BE2C (cell line): ENCODE measurements around the gene VMA21.

Experiments used
- DNase-seq: peaks from one replicate; pipeline ENCODE4 v3.0.0-alpha.2; 2020
- H3K27me3 ChIP-seq: fragments of 250-450 bp; sonication (Bioruptor Pico); 2 replicates; pipeline ENCODE4 v1.5.1; 2020; ENCODE audit warnings: mild to moderate bottlenecking
- H3K36me3 ChIP-seq: fragments of 250-450 bp; sonication (Bioruptor Pico); 2 replicates; pipeline ENCODE4 v1.5.1; 2020; ENCODE audit warnings: mild to moderate bottlenecking
- H3K4me1 ChIP-seq: fragments of 250-450 bp; sonication (Bioruptor Pico); 2 replicates; pipeline ENCODE4 v1.5.1; 2020
- H3K4me3 ChIP-seq: 2 replicates; pipeline ENCODE4 v1.5.1; 2011; ENCODE audit warnings: low read depth, low read length
- H3K9me3 ChIP-seq: fragments of 250-450 bp; sonication (Bioruptor Pico); 2 replicates; pipeline ENCODE4 v1.5.1; 2020
- TF ChIP-seq, protein P1 (sequence below): IDR thresholded peaks from 2 replicates; pipeline ENCODE4 v1.5.1; 2012; ENCODE audit warnings: mild to moderate bottlenecking, low read depth, low read length

Gene VMA21

DNA sequence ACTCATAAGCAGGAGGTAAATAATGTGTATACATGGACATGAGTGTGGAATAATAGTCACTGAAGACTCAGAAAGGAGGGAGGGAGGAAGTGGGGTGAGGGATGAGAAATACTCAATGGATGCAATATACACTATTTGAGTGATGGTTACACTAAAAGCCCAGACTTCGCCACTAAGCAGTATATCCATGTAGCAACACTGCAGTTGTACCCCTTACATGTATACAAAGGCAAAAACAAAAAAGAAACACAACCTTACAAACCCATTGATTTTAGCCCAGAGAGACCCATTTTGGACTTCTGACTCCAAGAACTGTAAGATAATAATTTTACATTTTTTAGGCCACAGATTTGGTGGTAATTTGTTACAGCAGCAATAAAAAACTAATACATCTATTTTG, 51.5 kb downstream of the VMA21 start:
- no peak for DNase-seq
- TF ChIP-seq, protein P1, sequence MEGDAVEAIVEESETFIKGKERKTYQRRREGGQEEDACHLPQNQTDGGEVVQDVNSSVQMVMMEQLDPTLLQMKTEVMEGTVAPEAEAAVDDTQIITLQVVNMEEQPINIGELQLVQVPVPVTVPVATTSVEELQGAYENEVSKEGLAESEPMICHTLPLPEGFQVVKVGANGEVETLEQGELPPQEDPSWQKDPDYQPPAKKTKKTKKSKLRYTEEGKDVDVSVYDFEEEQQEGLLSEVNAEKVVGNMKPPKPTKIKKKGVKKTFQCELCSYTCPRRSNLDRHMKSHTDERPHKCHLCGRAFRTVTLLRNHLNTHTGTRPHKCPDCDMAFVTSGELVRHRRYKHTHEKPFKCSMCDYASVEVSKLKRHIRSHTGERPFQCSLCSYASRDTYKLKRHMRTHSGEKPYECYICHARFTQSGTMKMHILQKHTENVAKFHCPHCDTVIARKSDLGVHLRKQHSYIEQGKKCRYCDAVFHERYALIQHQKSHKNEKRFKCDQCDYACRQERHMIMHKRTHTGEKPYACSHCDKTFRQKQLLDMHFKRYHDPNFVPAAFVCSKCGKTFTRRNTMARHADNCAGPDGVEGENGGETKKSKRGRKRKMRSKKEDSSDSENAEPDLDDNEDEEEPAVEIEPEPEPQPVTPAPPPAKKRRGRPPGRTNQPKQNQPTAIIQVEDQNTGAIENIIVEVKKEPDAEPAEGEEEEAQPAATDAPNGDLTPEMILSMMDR, result no peak
- Histone ChIP-seq H3K36me3 (no peaks in the 10 kb centered on the region), H3K4me3 (no peak overlapping the region), H3K9me3 (no peaks in the 10 kb centered on the region), H3K27me3 (no peaks in the 10 kb centered on the region), H3K4me1 (no peaks in the 10 kb centered on the region)

DNA sequence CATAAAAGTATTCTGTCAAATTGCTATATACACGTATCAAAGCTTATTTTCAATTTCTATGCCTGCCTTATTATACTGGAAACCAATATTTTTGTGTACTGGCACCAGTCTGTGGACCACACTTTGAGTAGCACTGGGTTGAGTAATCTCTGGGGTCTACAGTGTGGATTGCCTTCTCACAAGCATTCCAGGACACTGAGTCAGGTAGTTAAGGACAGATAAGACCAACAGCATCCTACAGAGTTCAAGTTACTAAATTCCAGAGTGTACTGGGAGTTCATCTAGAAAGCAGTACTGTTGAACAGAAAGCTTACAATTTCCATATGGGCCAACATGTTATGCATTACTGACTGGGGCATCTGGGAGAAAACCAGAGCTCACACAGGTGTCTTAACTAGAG, 61.8 kb downstream of the VMA21 start:
- Histone ChIP-seq H3K27me3 (no peaks in the 10 kb centered on the region), H3K9me3 (no peaks in the 10 kb centered on the region), H3K4me1 (no peaks in the 10 kb centered on the region), H3K4me3 (no peak overlapping the region), H3K36me3 (no peaks in the 10 kb centered on the region)
- TF ChIP-seq, protein P1, result no peak
- DNase-seq, result no peak
